MM.1S (cell line): ENCODE data around the gene GSG1.
"Not testable (repeated sequence)": the region's sequence is repeated elsewhere in the genome, so short reads cannot be mapped to it uniquely, and the experiment has no call there.

Source experiments
- CTCF ChIP-seq: fragments of 300-600 bp; sonication (generic); IDR thresholded peaks from 2 replicates; pipeline ENCODE4 v1.5.1; 2016; ENCODE audit warnings: antibody characterized with exemption, low read length, mixed read lengths
- EZH2 ChIP-seq: fragments of 300-600 bp; sonication (generic); optimal IDR thresholded peaks from 2 replicates; pipeline ENCODE3; 2017; ENCODE audit warnings: low read depth, mild to moderate bottlenecking, antibody characterized with exemption, low read length, mixed read lengths

- TF ChIP-seq CTCF, EZH2: not testable (repeated sequence)
Observed at GRCh38 chr12:13035335-13035734, 68.1 kb downstream of the GSG1 start.
